ENCODE results near the gene MDM4.

DNA sequence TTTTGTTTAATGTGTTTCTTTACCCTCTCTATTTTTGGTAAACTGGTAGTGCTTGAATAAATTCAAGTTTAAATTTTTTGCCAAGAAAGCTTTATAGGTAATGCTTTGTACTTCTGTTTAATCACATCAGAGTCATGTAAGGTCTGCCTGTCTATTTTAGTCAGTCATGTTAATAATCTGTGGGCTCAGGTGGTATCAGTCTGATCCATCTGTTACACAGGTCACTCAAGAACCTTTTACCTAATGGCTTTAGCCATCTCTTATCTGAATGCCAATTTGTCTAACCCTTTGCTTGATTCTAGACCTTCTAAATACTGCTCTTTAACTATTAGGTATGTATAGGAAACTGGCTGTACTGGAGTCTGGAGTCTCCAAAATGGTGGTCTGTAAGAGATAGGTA is 16.6 kb downstream of the MDM4 start:
- TF ChIP-seq, protein P1, sequence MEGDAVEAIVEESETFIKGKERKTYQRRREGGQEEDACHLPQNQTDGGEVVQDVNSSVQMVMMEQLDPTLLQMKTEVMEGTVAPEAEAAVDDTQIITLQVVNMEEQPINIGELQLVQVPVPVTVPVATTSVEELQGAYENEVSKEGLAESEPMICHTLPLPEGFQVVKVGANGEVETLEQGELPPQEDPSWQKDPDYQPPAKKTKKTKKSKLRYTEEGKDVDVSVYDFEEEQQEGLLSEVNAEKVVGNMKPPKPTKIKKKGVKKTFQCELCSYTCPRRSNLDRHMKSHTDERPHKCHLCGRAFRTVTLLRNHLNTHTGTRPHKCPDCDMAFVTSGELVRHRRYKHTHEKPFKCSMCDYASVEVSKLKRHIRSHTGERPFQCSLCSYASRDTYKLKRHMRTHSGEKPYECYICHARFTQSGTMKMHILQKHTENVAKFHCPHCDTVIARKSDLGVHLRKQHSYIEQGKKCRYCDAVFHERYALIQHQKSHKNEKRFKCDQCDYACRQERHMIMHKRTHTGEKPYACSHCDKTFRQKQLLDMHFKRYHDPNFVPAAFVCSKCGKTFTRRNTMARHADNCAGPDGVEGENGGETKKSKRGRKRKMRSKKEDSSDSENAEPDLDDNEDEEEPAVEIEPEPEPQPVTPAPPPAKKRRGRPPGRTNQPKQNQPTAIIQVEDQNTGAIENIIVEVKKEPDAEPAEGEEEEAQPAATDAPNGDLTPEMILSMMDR (IDR thresholded peaks at IDR 0.05): no peak
- TF ChIP-seq POLR2A (IDR thresholded peaks at IDR 0.05): no peak
